DMS79 treated with DMSO at 0.1 percent for 48 hours (cell line): Measurements from ENCODE around the gene TMEM179.

Experiments used
- DNase-seq: peaks from one replicate; lab custom pipeline; 2025; lab: John Stamatoyannopoulos, UW

Gene TMEM179

GRCh38 chr14:104586832-104587620 is 17.5 kb downstream of the TMEM179 start:
- no peak for DNase-seq

GRCh38 chr14:104585966-104586697 is 18.4 kb downstream of the TMEM179 start:
- no peak for DNase-seq

GRCh38 chr14:104584557-104584956 is 20.0 kb downstream of the TMEM179 start:
- no peak for DNase-seq

GRCh38 chr14:104583424-104584306 is 20.9 kb downstream of the TMEM179 start:
- DNase-seq: no peak

- no peak for DNase-seq
These were observed 21.9 kb downstream of the TMEM179 start for GRCh38 chr14:104582662-104583061.

GRCh38 chr14:104582005-104582404 is 22.6 kb downstream of the TMEM179 start:
- no peak for DNase-seq

- DNase-seq: no peak
These were observed 23.1 kb downstream of the TMEM179 start for GRCh38 chr14:104581521-104581920.

GRCh38 chr14:104580961-104581360 is 23.6 kb downstream of the TMEM179 start:
- peak; percentile 57 for DNase-seq

- peak; percentile 82 for DNase-seq
These were observed 24.6 kb downstream of the TMEM179 start for GRCh38 chr14:104579939-104580338.

- DNase-seq: peak; percentile 40
These were observed 25.1 kb downstream of the TMEM179 start, which contains the start of gene C14orf180 for GRCh38 chr14:104579507-104579906. C14orf180 (plus strand) TSS chr14:104579764; CDS start chr14:104586431, 6,667 bp downstream.

GRCh38 chr14:104578321-104578720 is 26.3 kb downstream of the TMEM179 start:
- DNase-seq: no peak

GRCh38 chr14:104577847-104578301 is 26.7 kb downstream of the TMEM179 start:
- DNase-seq: no peak

- no peak for DNase-seq
These were observed 27.1 kb downstream of the TMEM179 start for GRCh38 chr14:104577426-104577825.

- DNase-seq: no peak
These were observed 27.6 kb downstream of the TMEM179 start for GRCh38 chr14:104576970-104577332.

GRCh38 chr14:104576232-104576969 is 28.2 kb downstream of the TMEM179 start:
- DNase-seq: no peak

- no peak for DNase-seq
These were observed 29.5 kb downstream of the TMEM179 start for GRCh38 chr14:104574978-104575583.

- DNase-seq: no peak
These were observed 30.0 kb downstream of the TMEM179 start for GRCh38 chr14:104574536-104574935.

GRCh38 chr14:104573930-104574329 is 30.6 kb downstream of the TMEM179 start:
- no peak for DNase-seq

- no peak for DNase-seq
These were observed 31.9 kb downstream of the TMEM179 start for GRCh38 chr14:104572668-104573067.

GRCh38 chr14:104572024-104572626 is 32.4 kb downstream of the TMEM179 start:
- DNase-seq: no peak

- no peak for DNase-seq
These were observed 33.3 kb downstream of the TMEM179 start for GRCh38 chr14:104571246-104571645.
